Endothelial cell of umbilical vein (primary cell): ENCODE data around the gene AQP12B. TPM values are rescaled to one million over a fixed set of nuclear protein-coding genes. Genes with fewer than 3 reads are reported as not detected.

ENCODE experiments used
- BruUV-seq: library from RNA; stranded (reverse); fragments of 400-500 nt; replicated peaks from 2 replicates; lab custom pipeline; 2021; lab: Mats Ljungman, UMichigan
- CTCF ChIA-PET: fragments of 300-600, 350-600 bp; sonication (Branson Sonifier 250); formaldehyde crosslinking; loops from one replicate; lab custom pipeline; 2021; ENCODE audit warnings: antibody characterized with exemption, inconsistent platforms; lab: Charles Lee
- POLR2A ChIA-PET: fragments of 300-600, 350-600 bp; sonication (Branson Sonifier 250); formaldehyde crosslinking; loops from one replicate; lab custom pipeline; 2021; ENCODE audit warnings: antibody characterized with exemption, inconsistent platforms; lab: Charles Lee
- DNase-seq: peaks from one replicate; pipeline ENCODE4 v3.0.0-alpha.2; 2011; ENCODE audit warnings: low read depth, low spot score
- FAIRE-seq: peaks from 2 replicates; lab custom pipeline; 2011; peaks lifted over from hg19 to GRCh38; lab: Jason Lieb, UNC
- H2AFZ ChIP-seq: 2 replicates; pipeline ENCODE4 v1.6.0; 2012; ENCODE audit warnings: low read depth, low read length, control low read depth, inconsistent platforms
- H3K27ac ChIP-seq: 2 replicates; pipeline ENCODE4 v1.5.1; 2011; ENCODE audit warnings: low read depth, mild to moderate bottlenecking, control low read depth, low read length, moderate library complexity; ENCODE audit not compliant: insufficient read depth
- H3K27me3 ChIP-seq, 2 experiments: 2 replicates each; pipeline versions ENCODE4 v1.6.0 to v1.6.1; 2011; ENCODE audit warnings: low read length in 2 of 2, mixed read lengths in 1 of 2; ENCODE audit not compliant: control insufficient read depth in 2 of 2, insufficient read depth in 2 of 2
- H3K36me3 ChIP-seq, 2 experiments: 2 replicates in 1 of 2; 3 replicates in 1 of 2; pipeline ENCODE4 v1.5.1; 2011; ENCODE audit warnings: low read length in 2 of 2, mild to moderate bottlenecking in 1 of 2, moderate library complexity in 1 of 2; ENCODE audit not compliant: control insufficient read depth in 2 of 2, insufficient read depth in 2 of 2; ENCODE audit errors: extremely low read depth in 1 of 2
- H3K4me1 ChIP-seq: 3 replicates; pipeline ENCODE4 v1.5.1; 2011; ENCODE audit warnings: mild to moderate bottlenecking, low read length; ENCODE audit not compliant: control insufficient read depth, insufficient read depth; ENCODE audit errors: extremely low read depth
- H3K4me2 ChIP-seq: 2 replicates; pipeline ENCODE4 v1.6.1; 2011; ENCODE audit warnings: low read length, control low read depth, mixed read lengths; ENCODE audit not compliant: insufficient read depth
- H3K4me3 ChIP-seq, 3 experiments: fragments of 200-600 bp in 1 of 3; sonication (generic), shearing (Covaris generic) in 1 of 3; replicated peaks in 1 of 3; 2 replicates each; pipeline ENCODE4 v1.5.1; 2011 to 2016; ENCODE audit warnings: control low read depth in 3 of 3, low read length in 3 of 3, mild to moderate bottlenecking in 2 of 3, inconsistent platforms in 1 of 3, low read depth in 1 of 3, moderate library complexity in 1 of 3; ENCODE audit not compliant: insufficient read depth in 1 of 3
- H3K79me2 ChIP-seq: 2 replicates; pipeline ENCODE4 v1.6.0; 2012; ENCODE audit warnings: low read length, inconsistent platforms; ENCODE audit not compliant: control insufficient read depth, insufficient read depth
- H3K9ac ChIP-seq: replicated peaks from 2 replicates; pipeline ENCODE3; 2011; ENCODE audit warnings: low read length, control low read depth; ENCODE audit not compliant: insufficient read depth; ENCODE audit errors: extremely low read depth
- H3K9me1 ChIP-seq: replicated peaks from 3 replicates; pipeline ENCODE4 v1.6.0; 2011; ENCODE audit warnings: mild to moderate bottlenecking, low read length; ENCODE audit not compliant: control insufficient read depth, insufficient read depth; ENCODE audit errors: extremely low read depth
- H3K9me3 ChIP-seq: replicated peaks from 2 replicates; pipeline ENCODE4 v1.5.1; 2012; ENCODE audit warnings: low read length, inconsistent platforms; ENCODE audit not compliant: control insufficient read depth, insufficient read depth
- H4K20me1 ChIP-seq: replicated peaks from 2 replicates; pipeline ENCODE3; 2011; ENCODE audit warnings: mild to moderate bottlenecking, low read length; ENCODE audit not compliant: control insufficient read depth, insufficient read depth; ENCODE audit errors: extremely low read depth
- EZH2 ChIP-seq: IDR thresholded peaks from 2 replicates; pipeline ENCODE4 v1.6.1; 2012; ENCODE audit warnings: borderline replicate concordance, low read depth, mild to moderate bottlenecking, moderate library complexity, low read length, inconsistent platforms; ENCODE audit not compliant: severe bottlenecking
- FOS ChIP-seq: IDR thresholded peaks from 2 replicates; pipeline ENCODE4 v1.6.1; 2011; ENCODE audit warnings: mild to moderate bottlenecking, low read length, moderate library complexity, borderline replicate concordance; ENCODE audit not compliant: insufficient read depth
- GATA2 ChIP-seq: IDR thresholded peaks from 2 replicates; pipeline ENCODE4 v1.7.0; 2011; ENCODE audit warnings: low read depth, mild to moderate bottlenecking, moderate library complexity, mixed read lengths, low read length; ENCODE audit not compliant: insufficient read length, insufficient read depth
- JUN ChIP-seq: IDR thresholded peaks from 2 replicates; pipeline ENCODE4 v1.6.1; 2011; ENCODE audit warnings: borderline replicate concordance, low read depth; ENCODE audit not compliant: insufficient read length, insufficient read depth
- MYC ChIP-seq: IDR thresholded peaks from one replicate; pipeline ENCODE4 v1.6.1; 2011; ENCODE audit warnings: mild to moderate bottlenecking, low read depth, low read length
- POLR2A ChIP-seq: IDR thresholded peaks from 2 replicates; pipeline ENCODE4 v1.6.1; 2012; ENCODE audit warnings: low read depth, mild to moderate bottlenecking, control low read depth, low read length
- POLR2AphosphoS5 ChIP-seq: IDR thresholded peaks from 2 replicates; pipeline ENCODE4 v1.6.1; 2012; ENCODE audit warnings: low read depth, mild to moderate bottlenecking, control low read depth, low read length, moderate library complexity; ENCODE audit not compliant: insufficient read depth
- dilution Hi-C: fragments of 300-500 bp; cut with MboI; formaldehyde crosslinking; loops from one replicate; pipeline ENCODE4 v1.15.0; 2019; ENCODE audit warnings: low sequenced_read_pairs; ENCODE audit not compliant: extremely low pct_ligation_motif_present
- intact Hi-C: fragments of 100-400 bp; cut with micrococcal nuclease; formaldehyde crosslinking; loops from one replicate; pipeline ENCODE4 v1.10.0; 2022
- polyA plus RNA-seq, 4 experiments: library from polyadenylated mRNA; depleted of rRNA in 3 of 4; stranded (reverse) in 3 of 4; unstranded in 1 of 4; fragments of >200 nt; gene quantifications; 2 replicates each; pipeline versions ENCODE4 v1.2.1 to v1.2.3, GENCODE V29; 2011 to 2012; ENCODE audit warnings: missing spikeins in 1 of 4
- small RNA-seq: library from RNA; depleted of rRNA; stranded (forward); fragments of <200 nt; gene quantifications from one replicate; pipeline ENCODE3, GENCODE V24; 2012; ENCODE audit warnings: low replicate concordance, low read depth; ENCODE audit not compliant: insufficient read depth, insufficient read length
- total RNA-seq: library from RNA; stranded (reverse); gene quantifications from 2 replicates; pipeline ENCODE4 v1.2.3, GENCODE V29; 2021
- TF ChIP-seq, protein P1 (sequence below), 2 donors: IDR thresholded peaks; 1 replicate in 1 of 2; 2 replicates in 1 of 2; pipeline ENCODE4 v1.5.1; 2011; ENCODE audit warnings: low read length in 2 of 2, mild to moderate bottlenecking in 2 of 2, moderate library complexity in 2 of 2, control low read depth in 1 of 2, inconsistent platforms in 1 of 2, low read depth in 1 of 2; ENCODE audit not compliant: insufficient read depth in 1 of 2; ENCODE audit errors: extremely low read depth in 1 of 2
- TF ChIP-seq, protein P2 (sequence below): IDR thresholded peaks from 2 replicates; pipeline ENCODE4 v1.6.1; 2011; ENCODE audit not compliant: insufficient read depth, insufficient read length

The AQP12B gene
- total and polyA plus RNA-seq, 2 donors (not counting 3 experiments of a cell fraction or from before 2014, with no cell fraction given): not detected

DNA sequence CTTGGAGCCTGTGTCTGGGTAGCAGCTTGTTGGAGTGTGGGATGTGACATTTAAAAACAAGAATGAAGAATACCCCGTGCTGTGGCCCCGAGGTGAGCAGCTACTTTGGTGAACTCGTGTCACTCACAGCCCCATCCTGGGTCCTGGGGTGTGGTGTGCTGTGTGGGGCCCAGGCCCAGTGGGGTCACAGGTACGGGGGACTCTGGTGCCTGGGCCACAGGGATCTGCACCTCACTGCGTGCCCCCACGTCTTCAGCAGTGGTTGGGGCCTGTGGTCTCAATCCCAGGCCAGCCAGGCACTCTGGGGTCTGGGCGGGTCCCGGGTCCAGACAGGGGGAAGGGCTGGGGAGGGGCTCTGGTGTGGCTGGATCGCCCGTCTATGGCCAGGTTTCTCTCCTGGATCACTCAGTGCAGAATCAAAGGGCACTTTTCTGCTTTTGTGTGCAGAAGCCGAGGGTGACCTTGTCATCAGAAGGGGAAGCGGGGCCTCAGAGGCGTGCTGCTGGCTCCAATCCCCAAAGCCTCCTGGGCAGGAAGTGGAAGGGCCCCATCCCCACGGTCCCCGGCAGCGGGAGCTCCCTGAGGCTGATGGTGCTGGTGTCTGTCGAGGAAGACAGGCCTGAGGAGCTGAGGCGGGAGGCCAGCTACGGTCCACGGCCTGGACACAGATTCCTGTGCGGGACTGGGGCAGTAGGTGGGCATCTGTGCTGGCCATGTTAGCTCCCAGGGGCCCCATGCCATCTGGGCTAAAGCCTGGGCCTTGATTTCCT is 56.0 kb downstream of the AQP12B start:
- no peak overlapping the region for H3K4me3 ChIP-seq
- FAIRE-seq (no peak), DNase-seq (no peak)
- no peak overlapping the region for H3K27ac ChIP-seq
- H3K9me1 ChIP-seq: no peaks in the 10 kb centered on the region
- no peak overlapping the region for H3K9ac ChIP-seq
- H3K36me3 ChIP-seq: no peaks in the 10 kb centered on the region
- no peaks in the 10 kb centered on the region for H3K9me3 ChIP-seq
- POLR2A ChIA-PET: interaction anchor here (0.6 kb wide), 1 partner anchor 254 kb away, joined by 4 read pairs; no protein-coding TSS in a partner anchor
- CTCF ChIA-PET: no interaction called here
- TF ChIP-seq, protein P1, sequence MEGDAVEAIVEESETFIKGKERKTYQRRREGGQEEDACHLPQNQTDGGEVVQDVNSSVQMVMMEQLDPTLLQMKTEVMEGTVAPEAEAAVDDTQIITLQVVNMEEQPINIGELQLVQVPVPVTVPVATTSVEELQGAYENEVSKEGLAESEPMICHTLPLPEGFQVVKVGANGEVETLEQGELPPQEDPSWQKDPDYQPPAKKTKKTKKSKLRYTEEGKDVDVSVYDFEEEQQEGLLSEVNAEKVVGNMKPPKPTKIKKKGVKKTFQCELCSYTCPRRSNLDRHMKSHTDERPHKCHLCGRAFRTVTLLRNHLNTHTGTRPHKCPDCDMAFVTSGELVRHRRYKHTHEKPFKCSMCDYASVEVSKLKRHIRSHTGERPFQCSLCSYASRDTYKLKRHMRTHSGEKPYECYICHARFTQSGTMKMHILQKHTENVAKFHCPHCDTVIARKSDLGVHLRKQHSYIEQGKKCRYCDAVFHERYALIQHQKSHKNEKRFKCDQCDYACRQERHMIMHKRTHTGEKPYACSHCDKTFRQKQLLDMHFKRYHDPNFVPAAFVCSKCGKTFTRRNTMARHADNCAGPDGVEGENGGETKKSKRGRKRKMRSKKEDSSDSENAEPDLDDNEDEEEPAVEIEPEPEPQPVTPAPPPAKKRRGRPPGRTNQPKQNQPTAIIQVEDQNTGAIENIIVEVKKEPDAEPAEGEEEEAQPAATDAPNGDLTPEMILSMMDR (IDR thresholded peaks at IDR 0.05; ENCODE audit: extremely low read depth in 1 of 2, insufficient read depth in 1 of 2, low read depth in 1 of 2, low read length in 2 of 2): no peak
- TF ChIP-seq JUN (no peak), POLR2AphosphoS5 (no peak), FOS (no peak), GATA2 (no peak), MYC (no peak), EZH2 (no peak), POLR2A (no peak)
- TF ChIP-seq, protein P2, sequence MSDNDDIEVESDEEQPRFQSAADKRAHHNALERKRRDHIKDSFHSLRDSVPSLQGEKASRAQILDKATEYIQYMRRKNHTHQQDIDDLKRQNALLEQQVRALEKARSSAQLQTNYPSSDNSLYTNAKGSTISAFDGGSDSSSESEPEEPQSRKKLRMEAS: no peak
- H3K27me3 ChIP-seq: no peaks in the 10 kb centered on the region
- no peak overlapping the region for H2AFZ ChIP-seq
- no peaks in the 10 kb centered on the region for H3K4me1 ChIP-seq
- BruUV-seq: no TSS peak
- no peak overlapping the region for H3K4me2 ChIP-seq
- intact Hi-C loops: no loop called here
- dilution Hi-C loops: no loop called here
- no peaks in the 10 kb centered on the region for H3K79me2 ChIP-seq
- no peaks in the 10 kb centered on the region for H4K20me1 ChIP-seq

Small RNA genes within 50 kb of the gene (small RNA-seq; reads per million reads assigned to genes)
- not detected for gene AC011298.3

Other genes starting within 250 kb of the AQP12B start
- gene GPC1, start 247.2 kb downstream of the AQP12B start, total RNA-seq: 23.9 and 31.1 TPM in 2 replicates
- gene GPC1, start 247.2 kb downstream of the AQP12B start, polyA plus RNA-seq: 9.6 and 10.4 TPM in 2 replicates
- 12.2 and 16.0 TPM in 2 replicates for gene ANKMY1, start 124.9 kb downstream of the AQP12B start, total RNA-seq
- gene ANKMY1, start 124.9 kb downstream of the AQP12B start, polyA plus RNA-seq: 7.7 and 9.0 TPM in 2 replicates
- 2.1 and 2.2 TPM in 2 replicates for gene DUSP28, start 122.5 kb downstream of the AQP12B start, total RNA-seq
- 4.3 and 5.7 TPM in 2 replicates for gene DUSP28, start 122.5 kb downstream of the AQP12B start, polyA plus RNA-seq
- 62.1 and 67.1 TPM in 2 replicates for gene RNPEPL1, start 114.4 kb downstream of the AQP12B start, total RNA-seq
- gene RNPEPL1, start 114.4 kb downstream of the AQP12B start, polyA plus RNA-seq: 35.8 and 47.3 TPM in 2 replicates
- gene CAPN10, start 96.2 kb downstream of the AQP12B start, total RNA-seq: 37.9 and 39.9 TPM in 2 replicates
- 25.2 and 36.7 TPM in 2 replicates for gene CAPN10, start 96.2 kb downstream of the AQP12B start, polyA plus RNA-seq
- gene GPR35, start 57.4 kb downstream of the AQP12B start, total RNA-seq: 0.25 and 0.33 TPM in 2 replicates
- gene GPR35, start 57.4 kb downstream of the AQP12B start, polyA plus RNA-seq: 0.18 TPM in 2 replicates
- gene AQP12A, start 9.0 kb upstream of the AQP12B start, total RNA-seq: not detected in 2 replicates
- gene AQP12A, start 9.0 kb upstream of the AQP12B start, polyA plus RNA-seq: not detected in 2 replicates
- gene KIF1A, start 137.3 kb upstream of the AQP12B start, total RNA-seq: 0.64 TPM in 1 of 2 replicates, not detected in the other
- gene KIF1A, start 137.3 kb upstream of the AQP12B start, polyA plus RNA-seq: 0.02 and 0.11 TPM in 2 replicates
- gene AGXT, start 185.9 kb upstream of the AQP12B start, total RNA-seq: not detected in 2 replicates
- gene AGXT, start 185.9 kb upstream of the AQP12B start, polyA plus RNA-seq: not detected in 2 replicates
- gene MAB21L4, start 213.3 kb upstream of the AQP12B start, total RNA-seq: not detected in 2 replicates
- not detected in 2 replicates for gene MAB21L4, start 213.3 kb upstream of the AQP12B start, polyA plus RNA-seq
- not detected in 2 replicates for gene CROCC2, start 223.5 kb upstream of the AQP12B start, total RNA-seq
- gene CROCC2, start 223.5 kb upstream of the AQP12B start, polyA plus RNA-seq: not detected in 2 replicates